Measurements from ENCODE around the gene BTNL8.

The BTNL8 gene

DNA sequence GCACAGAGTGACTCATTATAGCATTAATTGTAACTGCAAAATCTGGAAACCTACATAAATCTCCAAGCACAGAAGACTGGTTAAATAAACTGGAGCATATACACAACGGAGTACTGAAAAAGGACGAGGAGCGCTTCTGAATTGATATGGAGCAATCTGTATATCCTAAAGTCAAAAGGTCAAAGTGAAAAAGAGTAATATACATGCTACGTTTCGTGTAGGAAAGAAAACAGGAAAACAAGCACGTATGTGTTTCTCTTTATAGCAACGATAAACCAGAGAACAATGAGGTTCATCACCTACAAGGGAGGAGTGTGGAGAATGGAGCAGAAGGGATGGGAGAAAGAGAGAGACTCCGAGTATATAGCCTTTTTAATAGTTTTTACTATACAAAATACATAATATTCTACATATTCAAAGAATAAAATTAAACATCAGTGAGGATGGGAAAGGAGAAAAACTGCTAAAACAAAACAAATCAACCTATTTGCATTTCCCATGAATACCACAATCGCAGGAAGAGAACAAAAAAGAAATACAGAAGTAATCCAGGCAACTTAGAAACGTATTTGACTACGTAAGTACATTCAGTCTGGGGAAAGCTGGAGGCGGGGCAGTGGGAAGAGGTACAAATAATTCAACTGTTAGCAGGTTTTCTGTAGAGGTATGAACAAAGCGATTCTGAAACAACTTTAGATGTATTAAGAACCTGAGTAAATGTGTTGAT is 45.7 kb upstream of the BTNL8 start:
- no peak overlapping the region for H2AFZ ChIP-seq (ENCODE audit: low read depth)
- no peaks in the 10 kb centered on the region for H3K79me2 ChIP-seq (ENCODE audit: insufficient read depth, low read depth)
- no peaks in the 10 kb centered on the region for H3K36me3 ChIP-seq (ENCODE audit: insufficient read depth)
- H3K9ac ChIP-seq = no peak overlapping the region
- TF ChIP-seq, protein P1, sequence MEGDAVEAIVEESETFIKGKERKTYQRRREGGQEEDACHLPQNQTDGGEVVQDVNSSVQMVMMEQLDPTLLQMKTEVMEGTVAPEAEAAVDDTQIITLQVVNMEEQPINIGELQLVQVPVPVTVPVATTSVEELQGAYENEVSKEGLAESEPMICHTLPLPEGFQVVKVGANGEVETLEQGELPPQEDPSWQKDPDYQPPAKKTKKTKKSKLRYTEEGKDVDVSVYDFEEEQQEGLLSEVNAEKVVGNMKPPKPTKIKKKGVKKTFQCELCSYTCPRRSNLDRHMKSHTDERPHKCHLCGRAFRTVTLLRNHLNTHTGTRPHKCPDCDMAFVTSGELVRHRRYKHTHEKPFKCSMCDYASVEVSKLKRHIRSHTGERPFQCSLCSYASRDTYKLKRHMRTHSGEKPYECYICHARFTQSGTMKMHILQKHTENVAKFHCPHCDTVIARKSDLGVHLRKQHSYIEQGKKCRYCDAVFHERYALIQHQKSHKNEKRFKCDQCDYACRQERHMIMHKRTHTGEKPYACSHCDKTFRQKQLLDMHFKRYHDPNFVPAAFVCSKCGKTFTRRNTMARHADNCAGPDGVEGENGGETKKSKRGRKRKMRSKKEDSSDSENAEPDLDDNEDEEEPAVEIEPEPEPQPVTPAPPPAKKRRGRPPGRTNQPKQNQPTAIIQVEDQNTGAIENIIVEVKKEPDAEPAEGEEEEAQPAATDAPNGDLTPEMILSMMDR (conservative IDR thresholded peaks at IDR 0.05; ENCODE audit: low read depth, low read length) = no peak
- no peak overlapping the region for H3K4me2 ChIP-seq
- H3K4me1 ChIP-seq (ENCODE audit: low read depth, poor library complexity, severe bottlenecking) = no peaks in the 10 kb centered on the region
- H3K4me3 ChIP-seq (IDR thresholded peaks at IDR 0.05; ENCODE audit: insufficient read depth, low read depth, low read length) = no peak overlapping the region
- H4K20me1 ChIP-seq (ENCODE audit: insufficient read depth) = no peaks in the 10 kb centered on the region
- H3K27ac ChIP-seq = no peak overlapping the region
- H3K27me3 ChIP-seq (ENCODE audit: insufficient read depth, low read depth) = no peaks in the 10 kb centered on the region

DNA sequence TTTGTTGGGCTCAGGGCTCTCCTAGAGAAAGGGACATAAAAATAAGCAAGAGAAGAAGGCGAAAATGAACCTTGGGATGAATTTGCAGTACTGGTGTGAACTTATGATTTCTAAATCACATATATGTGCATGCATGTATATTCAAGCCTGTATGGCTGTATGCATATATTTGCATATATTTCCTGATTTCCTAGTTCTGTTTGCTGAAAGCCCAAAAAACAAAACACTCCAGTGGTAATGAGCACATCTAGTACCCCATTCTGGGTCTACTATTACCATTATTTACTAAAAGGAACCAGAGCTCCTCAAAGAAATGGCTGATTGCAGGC is 45.1 kb upstream of the BTNL8 start:
- H3K9ac ChIP-seq = no peak overlapping the region
- H3K36me3 ChIP-seq (ENCODE audit: insufficient read depth) = no peaks in the 10 kb centered on the region
- H3K4me3 ChIP-seq (IDR thresholded peaks at IDR 0.05; ENCODE audit: insufficient read depth, low read depth, low read length) = no peak overlapping the region
- TF ChIP-seq, protein P1 (conservative IDR thresholded peaks at IDR 0.05; ENCODE audit: low read depth, low read length) = no peak
- H3K4me2 ChIP-seq = no peak overlapping the region
- no peaks in the 10 kb centered on the region for H3K4me1 ChIP-seq (ENCODE audit: low read depth, poor library complexity, severe bottlenecking)
- no peaks in the 10 kb centered on the region for H3K27me3 ChIP-seq (ENCODE audit: insufficient read depth, low read depth)
- H3K79me2 ChIP-seq (ENCODE audit: insufficient read depth, low read depth) = no peaks in the 10 kb centered on the region
- H2AFZ ChIP-seq (ENCODE audit: low read depth) = no peak overlapping the region
- no peak overlapping the region for H3K27ac ChIP-seq
- no peaks in the 10 kb centered on the region for H4K20me1 ChIP-seq (ENCODE audit: insufficient read depth)

DNA sequence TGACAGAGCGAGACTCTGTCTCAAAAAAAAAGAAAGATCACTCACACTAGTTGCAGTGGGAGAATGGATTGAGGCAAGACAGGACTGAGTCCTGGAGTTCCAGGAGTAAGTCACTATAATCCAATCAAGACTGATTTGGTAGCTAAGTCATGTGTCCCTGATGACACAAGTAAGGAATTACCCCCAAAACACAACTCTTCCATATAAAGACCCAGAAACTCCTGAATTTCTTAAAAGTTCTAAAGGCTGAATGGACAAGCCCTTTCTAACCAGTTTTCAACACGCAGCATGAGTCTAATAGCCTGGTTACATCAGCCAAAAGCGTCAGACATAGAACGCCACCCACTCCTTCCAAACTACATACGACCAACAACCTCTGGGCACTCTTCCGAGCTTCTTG is 40.4 kb upstream of the BTNL8 start:
- H3K27me3 ChIP-seq (ENCODE audit: insufficient read depth, low read depth) = no peaks in the 10 kb centered on the region
- H3K4me3 ChIP-seq (IDR thresholded peaks at IDR 0.05; ENCODE audit: insufficient read depth, low read depth, low read length) = no peak overlapping the region
- no peaks in the 10 kb centered on the region for H3K79me2 ChIP-seq (ENCODE audit: insufficient read depth, low read depth)
- H3K27ac ChIP-seq = no peak overlapping the region
- no peak overlapping the region for H3K4me2 ChIP-seq
- no peaks in the 10 kb centered on the region for H4K20me1 ChIP-seq (ENCODE audit: insufficient read depth)
- TF ChIP-seq, protein P1 (conservative IDR thresholded peaks at IDR 0.05; ENCODE audit: low read depth, low read length) = no peak
- H3K36me3 ChIP-seq (ENCODE audit: insufficient read depth) = no peaks in the 10 kb centered on the region
- H2AFZ ChIP-seq (ENCODE audit: low read depth) = no peak overlapping the region
- H3K4me1 ChIP-seq (ENCODE audit: low read depth, poor library complexity, severe bottlenecking) = peaks cover 6% of the 10 kb centered on the region
- H3K9ac ChIP-seq = no peak overlapping the region

DNA sequence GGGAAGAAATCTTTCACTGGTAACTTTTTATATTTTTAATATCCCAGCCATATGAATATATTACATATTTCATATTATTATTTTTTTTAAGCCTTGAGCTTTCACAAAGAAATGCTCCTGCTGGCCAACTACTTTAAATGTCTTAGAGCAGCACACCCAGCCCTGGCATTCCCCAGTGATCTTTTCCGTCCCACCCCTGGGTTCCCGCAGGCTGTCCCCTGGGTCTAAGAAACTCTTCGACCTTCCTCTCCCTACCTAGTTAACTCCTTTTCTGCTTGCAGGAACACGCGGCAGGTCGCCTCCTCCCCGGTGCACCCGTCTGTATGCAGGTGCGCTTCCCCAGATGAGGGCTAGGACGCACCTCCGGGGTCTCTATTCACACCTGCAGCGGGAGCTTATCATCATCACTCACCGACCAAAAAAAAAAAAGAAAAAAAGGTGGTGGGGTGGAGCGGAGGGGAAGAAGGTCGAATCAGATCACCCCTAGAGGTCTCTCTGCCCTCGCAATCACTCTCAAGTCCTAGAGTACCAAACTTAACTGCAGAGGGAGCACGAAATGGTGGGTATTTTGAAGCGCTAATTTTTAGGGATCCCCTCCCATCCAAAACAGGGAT is 38.6 kb upstream of the BTNL8 start:
- TF ChIP-seq, protein P1 (conservative IDR thresholded peaks at IDR 0.05; ENCODE audit: low read depth, low read length) = no peak
- H3K4me1 ChIP-seq (ENCODE audit: low read depth, poor library complexity, severe bottlenecking) = peaks cover 6% of the 10 kb centered on the region
- H3K27me3 ChIP-seq (ENCODE audit: insufficient read depth, low read depth) = no peaks in the 10 kb centered on the region

More for the DNA sequence above, 38.6 kb upstream of the BTNL8 start:
- peak overlapping the region; percentile 78; the same call in 1 of the 2 replicates for H2AFZ ChIP-seq (ENCODE audit: low read depth)
- no peak overlapping the region for H3K4me3 ChIP-seq (IDR thresholded peaks at IDR 0.05; ENCODE audit: insufficient read depth, low read depth, low read length)
- H3K79me2 ChIP-seq (ENCODE audit: insufficient read depth, low read depth) = no peaks in the 10 kb centered on the region
- H4K20me1 ChIP-seq (ENCODE audit: insufficient read depth) = no peaks in the 10 kb centered on the region
- peak overlapping the region; percentile 68; the same call in 1 of the 2 replicates for H3K9ac ChIP-seq
- peak overlapping the region; percentile 72 for H3K4me2 ChIP-seq
- H3K27ac ChIP-seq = peak overlapping the region; percentile 67
- no peaks in the 10 kb centered on the region for H3K36me3 ChIP-seq (ENCODE audit: insufficient read depth)

All from KMS-11 (cell line).